ENCODE measurements around the gene FBN1.

FBN1 gene

DNA sequence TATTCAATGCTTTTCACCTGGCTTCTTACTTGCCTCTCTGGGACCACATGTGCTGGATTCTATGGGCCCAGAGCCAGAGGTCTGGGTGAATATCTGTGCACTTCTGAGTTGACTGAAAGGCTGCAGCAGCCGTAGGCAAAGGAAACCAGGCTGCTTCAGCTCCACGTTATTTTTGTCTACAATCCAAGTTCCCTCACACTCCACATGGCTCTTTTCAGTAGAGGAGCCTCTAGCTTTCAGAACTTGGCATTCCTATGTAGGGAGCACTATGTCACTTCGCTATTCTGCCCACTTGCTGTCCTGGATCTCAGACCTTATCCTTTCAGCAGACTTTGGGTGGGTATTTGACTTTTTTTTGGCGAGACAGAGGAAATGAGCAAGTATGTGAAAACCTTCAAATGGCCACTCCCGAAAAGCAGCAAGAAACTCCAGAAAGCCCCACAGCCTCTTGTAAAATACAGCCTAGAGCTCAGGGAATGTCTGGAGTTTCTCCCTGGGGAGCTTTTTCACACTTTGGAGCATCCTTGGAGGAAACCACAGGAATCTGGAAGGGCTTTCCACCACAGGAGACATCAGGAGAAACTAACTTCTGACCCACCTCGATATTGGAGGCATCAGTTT, 233.4 kb downstream of the FBN1 start:
- in situ Hi-C loops (cut with MboI; ENCODE audit: low sequenced_read_pairs), result no loop called here

DNA sequence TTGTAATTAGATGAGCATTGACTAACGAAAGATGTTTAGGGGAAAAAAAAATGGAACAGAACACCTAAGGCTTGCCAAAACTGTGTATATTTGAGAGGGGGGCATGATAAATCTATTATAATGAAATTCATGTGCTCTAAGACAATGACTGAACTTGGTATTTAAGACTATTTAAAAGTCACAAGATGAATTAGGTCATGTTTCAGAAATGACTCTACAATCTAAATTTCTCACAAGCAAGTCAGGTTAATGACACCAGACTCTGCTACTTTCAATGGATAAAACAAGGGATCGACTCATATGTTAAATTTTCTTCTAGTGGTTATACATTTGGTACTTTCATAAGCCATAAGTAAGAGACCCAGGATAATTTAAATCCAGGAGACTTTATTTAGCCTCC, 235.9 kb downstream of the FBN1 start:
- in situ Hi-C loops (cut with MboI; ENCODE audit: low sequenced_read_pairs), result no loop called here

DNA sequence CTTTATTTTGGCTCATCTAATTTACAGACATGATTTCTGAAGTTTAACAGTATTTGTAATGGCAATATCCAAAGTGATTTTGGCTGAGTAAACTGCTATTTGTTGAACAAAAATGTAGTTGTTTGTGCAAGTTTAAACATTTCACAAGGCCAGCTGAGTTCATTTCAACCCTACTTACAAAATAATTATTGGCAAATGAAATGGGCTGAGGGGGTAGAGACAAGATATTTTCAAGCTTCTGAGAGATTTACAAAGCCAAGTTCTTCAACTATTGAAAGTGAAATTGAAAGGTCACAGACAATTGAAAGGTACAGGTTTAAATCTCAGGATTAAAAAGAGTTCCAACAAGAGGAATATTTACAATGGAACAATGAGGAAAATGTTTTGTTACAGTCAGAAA, 237.2 kb downstream of the FBN1 start:
- in situ Hi-C loops (cut with MboI; ENCODE audit: low sequenced_read_pairs), result no loop called here

DNA sequence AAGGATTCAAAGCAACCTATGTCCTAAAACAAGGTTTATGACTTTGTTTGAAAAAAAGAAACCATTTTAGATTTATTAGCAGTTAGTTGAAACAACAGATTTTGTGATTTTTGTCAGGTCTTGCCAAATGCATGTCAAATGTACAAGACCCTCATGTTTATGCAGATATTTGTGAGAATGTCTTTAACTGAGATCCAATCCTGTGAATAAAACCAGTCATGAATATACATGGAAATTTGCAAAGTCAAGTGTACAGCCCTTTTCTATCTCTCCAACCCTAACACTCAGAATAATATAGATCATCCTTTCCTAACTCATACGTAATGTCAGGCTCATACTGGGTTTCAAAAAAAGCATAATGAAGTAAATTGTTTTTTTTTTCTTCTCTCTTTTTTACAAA, 237.9 kb downstream of the FBN1 start:
- in situ Hi-C loops (cut with MboI; ENCODE audit: low sequenced_read_pairs), result no loop called here

DNA sequence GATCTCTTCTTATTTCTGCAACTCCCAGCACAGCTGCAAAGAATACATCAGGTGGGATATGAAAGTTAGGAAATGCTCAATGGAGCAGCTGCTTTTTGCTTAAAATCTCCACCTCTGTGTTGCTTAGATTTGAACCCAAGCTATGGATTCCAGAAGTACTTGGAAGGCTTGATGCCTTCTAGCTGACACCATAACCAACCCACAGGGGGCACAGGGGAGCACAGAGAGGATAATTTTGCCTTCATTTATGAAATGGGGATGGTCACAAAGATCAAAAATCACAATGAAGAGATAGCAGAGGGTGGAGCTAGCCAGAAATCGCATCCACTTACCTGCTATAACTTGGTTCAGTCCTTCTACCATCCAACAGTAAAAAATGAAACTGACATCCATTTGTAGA, 238.6 kb downstream of the FBN1 start:
- in situ Hi-C loops (cut with MboI; ENCODE audit: low sequenced_read_pairs), result no loop called here

DNA sequence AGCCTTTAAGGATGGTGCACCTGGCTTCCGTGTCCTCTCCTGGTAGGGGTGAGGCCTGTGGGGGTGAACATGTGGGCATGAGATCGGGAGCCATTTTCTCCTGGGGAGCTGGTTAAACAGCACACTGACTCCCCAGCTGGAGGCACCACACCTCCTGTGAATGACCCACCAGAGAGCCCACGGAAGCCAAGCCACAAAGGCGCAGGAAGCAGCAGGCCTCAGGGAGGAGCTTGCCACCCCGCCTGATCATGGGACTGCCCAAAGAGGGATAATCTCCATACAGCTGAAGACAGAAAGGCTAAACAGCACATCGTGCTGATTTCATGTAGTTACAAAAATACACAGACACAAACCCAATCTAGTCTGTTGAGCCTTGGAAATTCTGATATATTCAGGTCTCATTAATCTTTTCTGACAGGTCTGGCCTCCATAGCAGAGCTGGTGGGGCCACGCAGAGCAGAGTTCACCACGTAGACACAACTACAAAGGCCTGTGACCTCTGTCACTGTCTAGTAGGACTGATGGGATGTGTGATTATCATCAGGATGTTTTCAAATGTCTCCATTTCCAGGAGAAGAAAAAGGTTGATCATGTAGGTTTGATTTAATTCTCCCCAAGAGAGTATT, 239.1 kb downstream of the FBN1 start:
- in situ Hi-C loops (cut with MboI; ENCODE audit: low sequenced_read_pairs), result no loop called here

DNA sequence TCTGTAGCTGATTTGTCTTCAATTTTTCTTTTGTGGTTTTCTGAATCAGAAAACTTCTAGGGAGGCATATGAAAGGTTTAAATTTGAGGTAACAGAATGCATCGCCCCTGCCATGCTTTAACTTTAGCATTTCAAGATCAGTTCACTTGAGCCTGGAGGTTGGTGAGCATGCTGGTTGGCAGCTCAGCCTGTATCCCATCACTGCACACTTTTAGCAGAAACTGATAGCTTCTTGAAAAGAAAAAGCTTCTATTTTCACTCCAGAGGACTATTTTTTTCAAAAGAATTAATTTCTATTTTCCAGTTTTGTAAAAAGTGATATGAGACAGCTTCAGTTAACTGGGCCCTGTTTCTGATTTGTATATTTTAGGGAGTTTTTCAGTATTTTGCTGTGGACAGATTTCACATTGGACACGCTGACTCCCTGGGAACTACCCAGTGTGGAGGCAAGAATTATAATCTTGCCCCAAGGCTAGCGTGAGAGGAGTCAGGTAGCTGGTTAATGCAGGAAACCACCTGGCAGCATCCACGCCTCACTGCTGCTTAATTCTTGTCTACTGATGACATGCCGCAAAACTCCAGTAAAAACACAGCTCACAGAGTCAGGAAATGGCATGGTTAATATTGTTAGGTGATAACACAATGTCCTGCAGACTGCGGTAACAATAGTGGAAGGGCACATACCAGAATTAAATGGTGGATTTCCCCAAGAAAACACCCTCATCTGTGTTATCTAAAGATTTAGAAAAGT, 242.9 kb downstream of the FBN1 start:
- in situ Hi-C loops (cut with MboI; ENCODE audit: low sequenced_read_pairs), result no loop called here

DNA sequence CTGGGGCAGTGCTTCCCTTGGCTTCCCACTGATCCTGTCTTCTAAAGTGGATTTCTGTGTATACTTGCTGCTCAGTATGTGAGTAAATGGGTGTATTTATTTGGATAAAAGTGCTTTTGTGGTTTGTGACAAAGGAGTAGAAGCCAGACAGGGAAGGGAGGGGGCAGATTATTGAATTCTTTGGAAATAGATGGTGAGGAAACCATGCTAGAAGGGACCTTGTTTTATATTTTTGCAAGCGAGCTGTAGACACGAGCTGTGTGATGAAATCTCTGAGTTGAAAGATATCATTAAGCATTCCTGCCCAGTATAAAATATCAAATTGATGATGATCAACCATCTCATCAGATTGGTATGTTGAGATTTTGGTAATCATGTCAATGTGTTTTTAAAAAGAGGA, 245.4 kb downstream of the FBN1 start:
- in situ Hi-C loops (cut with MboI; ENCODE audit: low sequenced_read_pairs), result no loop called here

DNA sequence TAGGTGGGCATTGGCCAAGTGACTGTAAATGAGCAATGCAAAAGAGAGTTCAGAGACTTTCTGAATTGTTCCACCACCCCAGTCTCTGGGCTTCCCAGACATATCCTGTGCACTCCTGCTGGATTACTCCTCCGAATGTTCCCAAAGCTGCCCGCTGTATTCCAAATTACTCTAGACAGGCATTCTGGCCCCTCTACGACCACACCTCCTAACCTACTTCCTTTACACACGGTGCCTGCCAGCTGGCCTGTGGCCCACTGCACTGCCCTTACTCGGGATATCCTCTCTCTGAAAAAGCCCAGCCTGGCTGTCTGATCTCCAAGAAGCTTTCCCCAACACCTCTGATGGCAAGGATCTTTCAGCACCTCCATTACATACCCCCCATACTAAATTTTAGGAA, 247.7 kb downstream of the FBN1 start:
- in situ Hi-C loops (cut with MboI; ENCODE audit: low sequenced_read_pairs), result no loop called here

DNA sequence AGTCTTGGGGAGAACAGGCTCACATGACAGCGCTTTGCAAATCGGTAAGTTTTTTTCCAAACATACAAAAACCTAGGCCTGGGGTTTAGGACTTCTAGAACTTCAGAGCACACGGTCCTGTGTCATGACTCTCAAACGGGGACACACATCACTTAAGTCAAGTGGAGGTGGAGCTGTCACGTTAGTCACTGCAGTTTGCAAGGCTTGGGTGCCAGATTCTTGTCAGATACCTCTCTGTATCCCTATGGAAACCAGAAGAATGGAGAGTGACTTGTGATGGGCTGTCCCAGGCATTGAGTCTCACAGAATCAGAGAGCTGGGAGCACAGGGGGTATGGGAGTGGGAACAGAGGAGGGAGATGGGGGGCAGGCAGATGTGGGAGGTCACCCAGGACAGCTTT, 249.5 kb downstream of the FBN1 start:
- in situ Hi-C loops (cut with MboI; ENCODE audit: low sequenced_read_pairs), result no loop called here

DNA sequence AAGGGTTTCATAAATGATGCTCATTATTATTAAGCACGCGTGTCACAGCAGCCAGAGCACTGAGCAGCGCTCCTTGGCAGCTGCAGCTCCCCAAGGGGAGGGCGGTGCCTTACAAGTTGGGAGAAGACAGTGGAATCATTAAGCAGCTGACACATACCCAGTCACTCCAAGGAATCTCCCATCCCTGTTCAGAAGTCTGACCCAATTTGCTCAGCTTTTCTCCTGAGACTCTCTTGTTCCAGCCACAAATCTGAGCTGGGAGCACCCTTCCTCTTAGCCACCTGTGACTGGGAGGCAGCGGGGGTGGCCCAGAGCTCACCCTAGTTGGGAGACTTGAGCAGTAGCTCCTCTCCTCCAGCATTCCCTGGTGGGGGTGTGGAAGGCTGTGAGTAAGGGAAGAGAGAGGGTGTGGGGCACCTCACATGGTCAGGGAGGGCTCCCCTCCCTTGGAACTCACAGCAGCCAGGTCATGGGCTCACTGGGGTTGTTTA, 249.9 kb downstream of the FBN1 start:
- in situ Hi-C loops (cut with MboI; ENCODE audit: low sequenced_read_pairs), result no loop called here

DNA sequence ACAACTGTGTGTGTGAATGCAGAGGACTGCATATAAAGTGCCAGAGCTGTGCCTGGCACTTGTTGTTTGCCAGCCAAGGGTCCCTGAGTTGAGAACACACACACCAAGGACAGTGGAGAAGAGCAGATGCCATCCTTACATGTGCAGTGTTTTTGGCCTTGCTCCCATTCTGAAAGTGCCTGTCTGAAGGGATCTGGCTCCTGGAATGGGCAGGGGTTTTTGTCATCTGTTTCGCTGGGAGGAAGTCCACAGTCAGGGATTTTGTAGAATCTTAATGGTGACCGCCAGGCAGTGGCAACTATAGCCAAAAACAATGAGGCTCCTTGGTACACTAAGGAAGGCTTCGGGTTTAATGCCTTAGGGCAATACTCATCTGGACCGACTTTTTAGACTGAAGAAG, 250.5 kb downstream of the FBN1 start:
- in situ Hi-C loops (cut with MboI; ENCODE audit: low sequenced_read_pairs), result no loop called here

DNA sequence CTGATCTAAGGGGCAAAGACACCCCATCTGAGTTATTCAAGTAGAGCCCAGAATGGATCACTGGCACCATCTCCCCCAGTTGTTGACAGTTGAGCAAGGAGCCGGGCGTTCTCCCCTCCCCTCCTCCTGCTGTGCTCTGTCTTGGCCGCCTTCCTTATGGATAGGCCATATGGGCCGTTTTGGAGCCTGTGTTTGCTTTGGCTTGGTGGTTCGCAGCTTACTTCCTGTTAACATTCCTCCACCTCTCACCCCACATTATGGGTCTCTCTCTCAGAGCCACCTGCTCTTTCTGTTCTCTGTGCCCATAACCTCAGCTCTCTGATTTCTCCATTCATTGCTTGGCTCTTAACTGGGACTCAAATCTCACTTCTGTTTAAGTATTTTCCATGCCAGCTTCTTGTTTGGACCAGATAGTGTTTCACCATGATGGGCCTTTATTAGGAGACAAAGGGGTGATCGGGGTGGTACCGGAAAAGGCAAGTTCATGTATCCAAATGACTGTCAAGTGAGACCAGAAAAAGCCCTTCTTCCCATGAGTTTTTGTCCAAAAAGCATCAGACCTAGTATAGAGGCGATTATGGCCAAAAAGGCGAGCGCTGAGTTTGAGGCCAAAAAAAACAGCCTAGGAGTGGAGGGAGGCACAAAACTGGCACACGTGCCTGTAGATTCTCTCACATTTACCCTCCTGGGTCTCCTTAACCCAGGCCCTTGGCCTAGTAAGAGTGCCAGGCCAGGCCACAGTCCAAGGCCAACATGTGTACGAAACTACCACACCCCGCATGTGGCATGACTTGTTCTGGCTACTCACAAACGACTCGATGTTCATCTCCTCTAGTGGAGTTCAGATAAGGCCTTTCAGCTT, 251.6 kb downstream of the FBN1 start:
- in situ Hi-C loops (cut with MboI; ENCODE audit: low sequenced_read_pairs), result no loop called here

DNA sequence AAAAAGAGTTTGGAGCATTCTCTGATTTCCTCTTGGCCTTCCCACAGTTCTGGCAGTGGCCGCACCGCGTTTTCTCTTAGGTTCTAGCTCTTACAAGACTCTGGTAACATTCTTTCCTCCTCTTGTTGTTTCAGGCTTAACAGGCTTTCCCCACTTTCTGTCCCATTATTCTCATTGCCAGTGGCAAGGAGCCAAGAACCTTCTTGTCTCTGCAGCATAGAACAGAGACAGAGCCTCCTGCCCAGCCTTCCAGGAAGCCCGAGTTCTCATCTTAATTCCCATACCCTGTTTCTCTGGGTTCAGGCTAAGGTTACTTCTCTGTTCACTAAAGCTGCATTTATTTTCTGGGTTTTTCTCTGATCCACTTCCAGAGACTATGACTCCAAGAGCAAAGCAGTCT, 253.2 kb downstream of the FBN1 start:
- in situ Hi-C loops (cut with MboI; ENCODE audit: low sequenced_read_pairs), result no loop called here

DNA sequence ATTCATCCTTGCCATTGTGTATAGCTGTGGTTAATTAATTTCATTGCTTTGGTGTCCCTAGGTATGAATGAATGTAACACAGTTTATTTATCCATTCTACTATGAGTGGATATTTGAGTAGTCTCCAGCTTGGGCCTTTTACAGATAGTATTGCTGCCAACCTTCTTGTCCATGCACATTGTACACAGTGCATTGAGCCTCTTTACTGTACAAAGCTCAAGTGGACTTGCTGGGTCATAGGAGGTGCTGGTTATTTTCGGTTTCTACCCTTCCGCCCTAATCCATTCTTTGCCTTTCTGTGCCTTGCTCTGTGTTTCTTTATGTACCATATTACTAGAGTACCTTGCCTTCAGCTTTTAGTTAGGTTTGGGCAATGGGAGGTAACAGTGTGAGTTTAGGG, 253.6 kb downstream of the FBN1 start:
- in situ Hi-C loops (cut with MboI; ENCODE audit: low sequenced_read_pairs), result no loop called here

DNA sequence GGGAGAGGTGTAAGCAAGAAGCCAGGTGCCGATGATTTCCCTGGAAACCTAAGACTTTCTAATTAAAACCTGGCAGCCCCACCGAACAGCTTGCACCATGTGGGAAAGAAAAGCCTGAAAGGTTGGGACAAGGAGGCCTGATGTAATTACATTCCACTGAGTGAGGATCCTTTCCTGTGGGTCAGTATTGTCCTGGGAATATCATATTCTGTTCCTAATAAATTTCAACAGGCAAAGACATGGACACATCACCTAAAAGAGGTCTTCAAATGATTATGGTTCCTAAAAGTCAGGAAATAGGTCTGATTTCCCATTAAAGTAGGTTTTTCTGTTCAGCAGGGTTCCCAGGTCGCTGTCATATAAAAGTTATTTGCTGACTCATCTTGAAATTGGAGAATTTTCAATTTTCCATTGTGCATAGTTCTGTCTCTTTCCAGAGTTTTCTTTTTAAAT, 255.8 kb downstream of the FBN1 start:
- in situ Hi-C loops (cut with MboI; ENCODE audit: low sequenced_read_pairs), result no loop called here

DNA sequence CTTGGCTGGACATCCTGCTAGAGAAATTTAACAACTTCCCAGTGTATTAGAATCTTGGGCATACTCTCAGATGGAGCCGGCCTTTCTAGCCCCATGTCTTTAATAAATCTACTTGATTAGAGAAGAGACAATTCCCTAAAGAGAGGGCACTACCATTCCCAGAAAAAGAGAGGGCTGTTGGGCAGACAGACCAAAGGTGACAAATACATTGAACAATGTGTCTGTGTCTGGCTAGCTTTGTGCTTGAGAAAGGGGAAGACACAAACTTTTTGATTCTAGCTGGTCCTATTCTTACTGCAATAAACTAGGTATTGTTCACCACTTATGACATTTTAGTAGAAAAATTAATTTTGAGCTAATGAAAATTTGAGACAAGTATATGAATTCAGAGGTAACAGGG, 256.6 kb downstream of the FBN1 start:
- in situ Hi-C loops (cut with MboI; ENCODE audit: low sequenced_read_pairs), result no loop called here

DNA sequence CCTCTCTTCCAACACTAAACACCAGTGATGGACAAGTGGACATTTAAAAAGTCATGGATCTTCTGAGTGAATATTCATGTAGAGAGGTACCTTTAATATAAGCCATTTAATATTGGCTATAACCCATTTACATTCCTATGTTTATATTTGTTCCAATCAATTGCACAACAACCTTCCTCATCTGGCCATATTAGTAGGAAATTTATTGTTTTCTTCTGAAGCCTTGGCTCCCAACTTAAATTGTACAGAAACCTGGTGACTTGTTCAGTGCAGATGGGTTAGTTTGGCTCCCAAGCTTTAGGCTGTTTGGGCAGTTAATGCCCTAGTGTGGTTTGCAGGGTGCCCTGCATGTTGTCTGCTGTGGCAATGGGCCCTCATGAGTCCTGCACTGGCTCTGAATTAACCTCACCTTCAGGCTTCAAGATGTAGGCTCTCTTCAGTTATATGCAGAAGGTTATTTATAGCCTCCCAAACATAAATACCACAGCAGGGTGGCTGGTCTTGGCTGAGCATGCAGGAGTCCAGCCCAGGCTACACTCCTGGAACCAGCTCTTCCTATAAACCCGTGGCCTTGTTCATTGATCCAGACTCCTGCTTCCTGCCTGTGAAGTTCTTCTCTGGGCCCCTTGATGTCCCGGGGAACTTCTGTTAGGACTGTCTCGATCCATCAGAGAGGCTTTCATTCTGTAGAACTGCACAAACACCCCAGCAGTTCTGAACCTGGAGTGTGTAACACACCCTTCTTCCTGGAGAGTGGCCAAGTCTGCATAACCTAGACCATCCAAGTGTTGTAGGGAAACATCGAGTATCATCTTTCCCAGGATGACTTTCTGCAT, 257.3 kb downstream of the FBN1 start:
- in situ Hi-C loops (cut with MboI; ENCODE audit: low sequenced_read_pairs), result no loop called here

DNA sequence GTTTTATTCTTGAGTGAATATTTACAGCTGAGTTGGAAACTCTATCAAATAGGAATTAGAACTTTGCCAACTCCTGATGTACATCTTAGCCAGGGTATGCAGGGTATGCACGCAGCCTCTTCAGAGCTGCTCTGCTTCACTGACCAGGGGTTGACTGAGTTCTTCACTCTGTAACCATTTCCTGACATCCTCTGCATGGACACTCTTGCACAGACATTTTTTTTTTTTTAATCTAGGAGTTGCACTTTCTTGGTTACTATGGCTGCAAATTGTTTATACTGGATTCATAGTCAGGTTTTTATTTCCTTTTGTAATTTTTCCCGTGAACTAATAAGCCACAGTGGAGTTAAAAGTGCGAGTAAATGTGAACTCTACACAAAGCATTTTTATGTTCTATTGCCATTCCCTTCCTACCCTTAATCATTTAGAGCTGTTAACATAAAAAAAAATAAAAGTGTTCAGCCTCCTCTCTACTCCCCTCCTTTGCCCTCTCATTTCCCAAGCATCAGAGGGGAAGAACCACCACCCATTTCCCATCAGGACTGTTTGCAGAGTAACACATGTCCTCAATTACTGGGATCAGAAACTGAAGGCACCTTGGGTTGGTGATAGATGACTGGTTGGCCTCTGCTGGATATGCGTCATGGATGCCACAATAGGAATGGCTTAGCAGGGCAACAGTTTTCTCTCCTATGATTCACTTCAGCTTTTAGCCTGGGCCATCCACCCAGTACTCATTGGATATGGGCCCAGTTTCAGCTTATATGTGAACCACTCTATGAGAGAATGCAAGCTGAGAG, 260.3 kb downstream of the FBN1 start:
- in situ Hi-C loops (cut with MboI; ENCODE audit: low sequenced_read_pairs), result no loop called here

DNA sequence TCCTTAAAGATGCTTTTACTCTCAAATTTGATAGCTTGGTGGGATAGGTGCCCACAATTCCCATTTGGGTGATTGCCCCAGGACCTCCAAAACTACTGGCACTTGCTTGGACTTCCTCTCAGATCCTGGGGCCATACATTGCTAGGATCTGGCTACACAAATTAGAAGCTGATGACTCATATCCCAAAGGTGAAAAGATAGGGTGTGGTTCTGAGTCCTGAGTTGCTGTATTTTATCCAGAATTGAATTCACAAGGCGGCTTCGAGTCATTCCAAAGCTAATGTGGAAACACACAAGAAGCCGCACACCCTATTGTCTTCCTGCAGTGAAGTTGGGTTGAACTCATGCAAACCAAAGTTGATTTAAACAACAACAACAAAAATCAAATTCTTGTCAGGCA, 260.9 kb downstream of the FBN1 start:
- in situ Hi-C loops (cut with MboI; ENCODE audit: low sequenced_read_pairs), result no loop called here
